Cerebellar cortex (tissue), 1 donor: ENCODE measurements around the gene WNT3A.
"Not testable (repeated sequence)": the region's sequence is repeated elsewhere in the genome, so short reads cannot be mapped to it uniquely, and the experiment has no call there.

Source experiments
- DNase-seq: peaks from one replicate; pipeline ENCODE4 v3.0.0-alpha.2; 2015; ENCODE audit warnings: low spot score

The WNT3A gene

GRCh38 chr1:228011721-228012311 lies 5.0 kb downstream of the WNT3A start:
- no peak for DNase-seq

- DNase-seq, result no peak
Measured at GRCh38 chr1:228012555-228012954, 5.8 kb downstream of the WNT3A start.

GRCh38 chr1:228013131-228013934 lies 6.5 kb downstream of the WNT3A start:
- DNase-seq, result no peak

- no peak for DNase-seq
Measured at GRCh38 chr1:228013935-228014930, 7.4 kb downstream of the WNT3A start.

- DNase-seq, result no peak
Measured at GRCh38 chr1:228015276-228016180, 8.7 kb downstream of the WNT3A start.

GRCh38 chr1:228016181-228016510 lies 9.3 kb downstream of the WNT3A start:
- no peak for DNase-seq

GRCh38 chr1:228016653-228017355 lies 10.0 kb downstream of the WNT3A start:
- no peak for DNase-seq

- DNase-seq, result no peak
Measured at GRCh38 chr1:228017356-228018124, 10.7 kb downstream of the WNT3A start.

GRCh38 chr1:228018125-228018398 lies 11.3 kb downstream of the WNT3A start:
- no peak for DNase-seq

GRCh38 chr1:228018961-228019721 lies 12.3 kb downstream of the WNT3A start:
- no peak for DNase-seq

- DNase-seq, result not testable (repeated sequence)
Measured at GRCh38 chr1:228019722-228020083, 12.9 kb downstream of the WNT3A start.

- no peak for DNase-seq
Measured at GRCh38 chr1:228020686-228021354, 14.0 kb downstream of the WNT3A start.

- no peak for DNase-seq
Measured at GRCh38 chr1:228021355-228022030, 14.7 kb downstream of the WNT3A start.

- no peak for DNase-seq
Measured at GRCh38 chr1:228022571-228023293, 15.9 kb downstream of the WNT3A start.

- DNase-seq, result no peak
Measured at GRCh38 chr1:228023294-228023639, 16.5 kb downstream of the WNT3A start.

- DNase-seq, result no peak
Measured at GRCh38 chr1:228029281-228029680, 22.5 kb downstream of the WNT3A start.

GRCh38 chr1:228030451-228031201 lies 23.8 kb downstream of the WNT3A start:
- no peak for DNase-seq
